HCT116 (cell line): ENCODE measurements around the gene ABL2. TPM values are rescaled to one million over a fixed set of nuclear protein-coding genes. Genes with fewer than 3 reads are reported as not detected.
"Not testable (repeated sequence)": the region's sequence is repeated elsewhere in the genome, so short reads cannot be mapped to it uniquely, and the experiment has no call there.

ENCODE experiments used
- ATAC-seq: fragments of 200-7000 bp; cut with Tn5 transposase; 2 replicates; pipeline ENCODE4 v1.9.1; 2020; ENCODE audit warnings: mild to moderate bottlenecking, moderate library complexity
- BruUV-seq: library from RNA; stranded (reverse); fragments of 400-500 nt; replicated peaks from 2 replicates; lab custom pipeline; 2021; lab: Mats Ljungman, UMichigan
- CTCF ChIA-PET: fragments of 300-600 bp; sonication (Branson Sonifier 250); formaldehyde crosslinking; loops from one replicate; lab custom pipeline; 2021; ENCODE audit warnings: antibody characterized with exemption; lab: Charles Lee
- POLR2A ChIA-PET: fragments of 300-600, 350-600 bp; sonication (Branson Sonifier 250); formaldehyde crosslinking; loops from one replicate; lab custom pipeline; 2021; ENCODE audit warnings: antibody characterized with exemption; lab: Charles Lee
- RAD21 ChIA-PET, 2 experiments: fragments of 300-600 bp; sonication (Branson Sonifier 250); formaldehyde crosslinking; loops; one replicate each; lab custom pipeline; 2023; ENCODE audit warnings: low total read pairs in 2 of 2; ENCODE audit not compliant: uncharacterized antibody in 2 of 2, unreplicated experiment in 2 of 2, low non-redundant PET in 1 of 2; lab: Charles Lee
- DNase-seq: peaks from one replicate; pipeline ENCODE4 v3.0.0-alpha.2; 2010; ENCODE audit warnings: low read depth, low spot score
- H2AFZ ChIP-seq: fragments of 200-600 bp; shearing (Covaris generic), sonication (generic); 2 replicates; pipeline ENCODE4 v1.6.1; 2017; ENCODE audit warnings: low read depth, mixed run types, mixed read lengths, antibody characterized with exemption, low read length; ENCODE audit not compliant: poor library complexity, severe bottlenecking
- H3K27ac ChIP-seq: 2 replicates; pipeline ENCODE4 v1.5.1; 2012; ENCODE audit warnings: low read depth, low read length
- H3K27me3 ChIP-seq: fragments of 200-600 bp; sonication (generic); 2 replicates; pipeline ENCODE4 v1.6.1; 2016; ENCODE audit warnings: mixed run types, low read length, mixed read lengths; ENCODE audit not compliant: insufficient read depth
- H3K36me3 ChIP-seq, 2 experiments: fragments of 200-500 bp in 1 of 2; fragments of 200-600 bp in 1 of 2; sonication (Bioruptor generic) in 1 of 2; sonication (generic) in 1 of 2; 2 replicates each; pipeline versions ENCODE4 v1.5.1 to v1.6.1; 2014 to 2016; ENCODE audit warnings: low read length in 2 of 2, inconsistent platforms in 1 of 2, mixed read lengths in 1 of 2, mixed run types in 1 of 2; ENCODE audit not compliant: insufficient read depth in 2 of 2, control insufficient read depth in 1 of 2
- H3K4me1 ChIP-seq, 2 experiments: fragments of 200-600 bp in 1 of 2; sonication (generic) in 1 of 2; 2 replicates each; pipeline versions ENCODE4 v1.5.1 to v1.6.1; 2012 to 2017; ENCODE audit warnings: low read length in 2 of 2, inconsistent platforms in 1 of 2, mild to moderate bottlenecking in 1 of 2, mixed read lengths in 1 of 2, mixed run types in 1 of 2, moderate library complexity in 1 of 2; ENCODE audit not compliant: insufficient read depth in 2 of 2, control insufficient read depth in 1 of 2
- H3K4me2 ChIP-seq: fragments of 200-600 bp; sonication (generic); 2 replicates; pipeline ENCODE4 v1.6.1; 2017; ENCODE audit warnings: mixed run types, low read length, mixed read lengths
- H3K4me3 ChIP-seq, 2 experiments: fragments of 200-600 bp in 1 of 2; sonication (generic) in 1 of 2; replicated peaks in 1 of 2; 2 replicates each; pipeline ENCODE4 v1.5.1; 2011 to 2016; ENCODE audit warnings: low read length in 2 of 2, control low read depth in 1 of 2, low read depth in 1 of 2, mild to moderate bottlenecking in 1 of 2, mixed read lengths in 1 of 2, mixed run types in 1 of 2
- H3K79me2 ChIP-seq: fragments of 200-600 bp; sonication (generic); 2 replicates; pipeline ENCODE4 v1.6.1; 2017; ENCODE audit warnings: mild to moderate bottlenecking, mixed run types, low read length, moderate library complexity, mixed read lengths; ENCODE audit not compliant: insufficient read depth
- H3K9ac ChIP-seq: fragments of 200-600 bp; sonication (generic); 2 replicates; pipeline ENCODE4 v1.6.1; 2016; ENCODE audit warnings: low read length, mixed read lengths
- H3K9me2 ChIP-seq: fragments of 200-600 bp; sonication (generic), shearing (Covaris generic); 2 replicates; pipeline ENCODE4 v1.6.1; 2017; ENCODE audit warnings: mixed run types, mild to moderate bottlenecking, moderate library complexity; ENCODE audit not compliant: insufficient read depth
- H3K9me3 ChIP-seq, 2 experiments: fragments of 200-500 bp in 1 of 2; fragments of 200-600 bp in 1 of 2; sonication (Bioruptor generic) in 1 of 2; sonication (generic) in 1 of 2; 2 replicates each; pipeline ENCODE4 v1.6.1; 2014 to 2017; ENCODE audit warnings: low read length in 2 of 2, mixed read lengths in 2 of 2, inconsistent platforms in 1 of 2, low read depth in 1 of 2, mild to moderate bottlenecking in 1 of 2, mixed run types in 1 of 2, moderate library complexity in 1 of 2; ENCODE audit not compliant: control insufficient read depth in 1 of 2, insufficient read depth in 1 of 2
- H4K20me1 ChIP-seq: fragments of 200-600 bp; sonication (generic), shearing (Covaris generic); 2 replicates; pipeline ENCODE4 v1.6.1; 2017; ENCODE audit warnings: mixed run types, mild to moderate bottlenecking, moderate library complexity; ENCODE audit not compliant: insufficient read depth
- intact Hi-C: fragments of 100-400 bp; cut with micrococcal nuclease; formaldehyde crosslinking; loops from 2 replicates; pipeline ENCODE4 v1.10.0; 2022
- total RNA-seq: library from RNA; stranded (reverse); gene quantifications from one replicate; pipeline ENCODE4 v1.2.1, GENCODE V29; 2021; ENCODE audit not compliant: unreplicated experiment
- TF ChIP-seq, protein P1 (sequence below): IDR thresholded peaks from 2 replicates; pipeline ENCODE4 v1.6.1; 2012; ENCODE audit warnings: low read depth

Gene ABL2
- total RNA-seq, 1 experiment from 2014 or later = 22.9 TPM

DNA sequence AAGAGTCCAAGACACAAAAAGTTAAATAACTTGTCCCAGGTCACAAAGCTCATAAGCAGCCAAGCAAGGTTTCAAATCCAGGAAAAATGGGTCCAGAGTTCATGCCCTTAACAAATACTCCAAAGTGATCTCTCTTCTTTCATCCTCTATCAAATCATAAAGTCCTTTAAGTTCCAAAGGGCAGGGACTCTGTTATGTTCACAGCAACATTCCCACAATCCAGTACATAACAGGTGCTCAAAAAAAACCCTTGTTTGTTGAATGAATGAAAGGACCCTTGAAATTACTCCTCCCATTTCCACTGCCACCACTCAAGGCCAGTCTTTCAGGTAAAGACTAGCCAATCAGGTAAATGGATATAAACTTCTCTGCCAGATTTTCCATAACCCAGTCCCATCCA lies 2.7 kb downstream of the ABL2 start (continued):
- TF ChIP-seq, protein P1, sequence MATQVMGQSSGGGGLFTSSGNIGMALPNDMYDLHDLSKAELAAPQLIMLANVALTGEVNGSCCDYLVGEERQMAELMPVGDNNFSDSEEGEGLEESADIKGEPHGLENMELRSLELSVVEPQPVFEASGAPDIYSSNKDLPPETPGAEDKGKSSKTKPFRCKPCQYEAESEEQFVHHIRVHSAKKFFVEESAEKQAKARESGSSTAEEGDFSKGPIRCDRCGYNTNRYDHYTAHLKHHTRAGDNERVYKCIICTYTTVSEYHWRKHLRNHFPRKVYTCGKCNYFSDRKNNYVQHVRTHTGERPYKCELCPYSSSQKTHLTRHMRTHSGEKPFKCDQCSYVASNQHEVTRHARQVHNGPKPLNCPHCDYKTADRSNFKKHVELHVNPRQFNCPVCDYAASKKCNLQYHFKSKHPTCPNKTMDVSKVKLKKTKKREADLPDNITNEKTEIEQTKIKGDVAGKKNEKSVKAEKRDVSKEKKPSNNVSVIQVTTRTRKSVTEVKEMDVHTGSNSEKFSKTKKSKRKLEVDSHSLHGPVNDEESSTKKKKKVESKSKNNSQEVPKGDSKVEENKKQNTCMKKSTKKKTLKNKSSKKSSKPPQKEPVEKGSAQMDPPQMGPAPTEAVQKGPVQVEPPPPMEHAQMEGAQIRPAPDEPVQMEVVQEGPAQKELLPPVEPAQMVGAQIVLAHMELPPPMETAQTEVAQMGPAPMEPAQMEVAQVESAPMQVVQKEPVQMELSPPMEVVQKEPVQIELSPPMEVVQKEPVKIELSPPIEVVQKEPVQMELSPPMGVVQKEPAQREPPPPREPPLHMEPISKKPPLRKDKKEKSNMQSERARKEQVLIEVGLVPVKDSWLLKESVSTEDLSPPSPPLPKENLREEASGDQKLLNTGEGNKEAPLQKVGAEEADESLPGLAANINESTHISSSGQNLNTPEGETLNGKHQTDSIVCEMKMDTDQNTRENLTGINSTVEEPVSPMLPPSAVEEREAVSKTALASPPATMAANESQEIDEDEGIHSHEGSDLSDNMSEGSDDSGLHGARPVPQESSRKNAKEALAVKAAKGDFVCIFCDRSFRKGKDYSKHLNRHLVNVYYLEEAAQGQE = no peak

DNA sequence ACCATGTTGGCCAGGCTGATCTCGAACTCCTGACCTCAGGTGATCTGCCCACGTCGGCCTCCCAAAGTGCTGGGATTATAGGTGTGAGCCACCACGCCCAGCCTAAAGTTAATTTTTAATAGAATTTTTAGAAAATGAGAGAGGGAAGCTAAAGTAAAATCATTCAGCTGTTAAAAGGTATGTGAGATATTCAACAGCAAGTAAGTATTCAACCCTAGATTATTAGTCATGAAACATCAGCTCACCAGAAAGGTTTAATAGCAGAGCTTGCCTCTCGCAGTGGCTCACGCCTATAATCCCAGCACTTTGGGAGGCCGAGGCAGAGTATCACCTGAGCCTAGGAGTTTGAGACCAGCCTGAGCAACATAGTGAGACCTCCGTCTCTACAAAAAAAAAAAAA lies 5.0 kb downstream of the ABL2 start:
- H3K4me3 ChIP-seq, H3K27me3 ChIP-seq, H3K4me1 ChIP-seq, H3K36me3 ChIP-seq, H2AFZ ChIP-seq, H4K20me1 ChIP-seq, H3K27ac ChIP-seq, H3K9me3 ChIP-seq, ATAC-seq, H3K9me2 ChIP-seq, H3K4me2 ChIP-seq, BruUV-seq, H3K9ac ChIP-seq, intact Hi-C loops, POLR2A ChIA-PET, DNase-seq, RAD21 ChIA-PET, CTCF ChIA-PET: not testable (repeated sequence)
- H3K79me2 ChIP-seq = peaks cover 88% of the 10 kb centered on the region

DNA sequence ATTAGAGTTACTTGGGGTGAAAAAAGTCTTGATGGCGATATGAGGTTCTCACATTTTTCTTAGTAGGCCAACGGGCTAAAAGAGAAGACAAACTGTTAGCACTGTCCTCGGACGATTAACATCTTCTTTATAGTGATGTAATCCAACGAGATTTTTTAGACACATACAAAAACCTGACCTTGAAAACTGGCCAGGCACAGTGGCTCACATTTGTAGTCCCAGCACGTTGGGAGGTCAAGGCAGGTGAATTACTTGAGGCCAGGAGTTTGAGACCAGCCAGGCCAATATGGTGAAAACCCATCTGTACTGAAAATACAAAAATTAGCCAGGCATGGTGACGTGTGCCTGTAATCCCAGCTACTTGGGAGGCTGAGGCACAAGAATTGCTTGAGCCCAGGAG lies 8.4 kb downstream of the ABL2 start:
- H3K36me3 ChIP-seq, H3K9ac ChIP-seq, H3K4me1 ChIP-seq, H4K20me1 ChIP-seq, DNase-seq, RAD21 ChIA-PET, ATAC-seq, H3K27me3 ChIP-seq, H3K4me3 ChIP-seq, H3K9me3 ChIP-seq, H3K4me2 ChIP-seq, H3K9me2 ChIP-seq, intact Hi-C loops, H3K27ac ChIP-seq, H2AFZ ChIP-seq, CTCF ChIA-PET, BruUV-seq: not testable (repeated sequence)
- POLR2A ChIA-PET = interaction anchor here (1.1 kb wide), 1 partner anchor 13 kb away, joined by 3 read pairs; no protein-coding TSS in a partner anchor
- H3K79me2 ChIP-seq = peaks cover 88% of the 10 kb centered on the region
